Stimulated activated CD4-positive, alpha-beta T cell treated with anti-CD3 and anti-CD28 coated beads, Interleukin-15, amount 100 ng/mL, for 24 hours (primary cell): ENCODE measurements around the gene RAB3A.
"Not testable (repeated sequence)": the region's sequence is repeated elsewhere in the genome, so short reads cannot be mapped to it uniquely, and the experiment has no call there.

Experiments used
- DNase-seq: peaks from one replicate; pipeline ENCODE4 v3.0.0-alpha.2; 2020

RAB3A gene

GRCh38 chr19:18221815-18222725, 18.2 kb upstream of the RAB3A start:
- no peak for DNase-seq

DNA sequence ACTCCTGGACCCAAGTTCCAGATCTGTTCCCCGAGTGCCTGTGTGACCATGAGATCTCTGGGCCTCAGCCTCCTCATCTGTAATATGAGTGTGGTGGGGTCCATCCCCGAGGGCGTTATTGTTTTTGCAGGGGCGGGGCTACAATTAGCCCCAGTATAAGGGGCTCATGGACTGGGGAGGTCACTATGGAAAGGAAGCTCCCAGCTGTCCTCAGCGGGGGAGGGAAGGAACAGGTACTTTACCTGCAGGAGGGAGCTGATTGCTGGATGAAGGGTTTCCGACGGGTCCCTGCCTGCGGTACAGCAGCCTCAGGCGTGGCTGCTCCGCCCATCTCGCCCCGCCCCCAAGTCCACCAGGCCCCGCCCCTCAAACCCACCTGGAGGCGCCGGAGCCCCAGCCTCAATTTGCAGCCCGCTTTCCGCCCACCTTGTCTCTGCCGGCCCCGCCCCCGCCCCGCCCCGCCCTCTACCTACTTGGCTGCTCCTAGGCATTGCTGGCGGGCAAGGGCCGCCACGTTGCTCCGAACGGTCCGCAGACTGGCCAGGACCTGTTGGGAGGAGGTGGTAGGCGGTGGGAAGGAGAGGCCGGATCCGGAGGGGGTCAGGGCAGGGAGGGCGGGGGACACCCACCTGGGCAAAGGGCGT, 16.9 kb upstream of the RAB3A start:
- no peak for DNase-seq

DNA sequence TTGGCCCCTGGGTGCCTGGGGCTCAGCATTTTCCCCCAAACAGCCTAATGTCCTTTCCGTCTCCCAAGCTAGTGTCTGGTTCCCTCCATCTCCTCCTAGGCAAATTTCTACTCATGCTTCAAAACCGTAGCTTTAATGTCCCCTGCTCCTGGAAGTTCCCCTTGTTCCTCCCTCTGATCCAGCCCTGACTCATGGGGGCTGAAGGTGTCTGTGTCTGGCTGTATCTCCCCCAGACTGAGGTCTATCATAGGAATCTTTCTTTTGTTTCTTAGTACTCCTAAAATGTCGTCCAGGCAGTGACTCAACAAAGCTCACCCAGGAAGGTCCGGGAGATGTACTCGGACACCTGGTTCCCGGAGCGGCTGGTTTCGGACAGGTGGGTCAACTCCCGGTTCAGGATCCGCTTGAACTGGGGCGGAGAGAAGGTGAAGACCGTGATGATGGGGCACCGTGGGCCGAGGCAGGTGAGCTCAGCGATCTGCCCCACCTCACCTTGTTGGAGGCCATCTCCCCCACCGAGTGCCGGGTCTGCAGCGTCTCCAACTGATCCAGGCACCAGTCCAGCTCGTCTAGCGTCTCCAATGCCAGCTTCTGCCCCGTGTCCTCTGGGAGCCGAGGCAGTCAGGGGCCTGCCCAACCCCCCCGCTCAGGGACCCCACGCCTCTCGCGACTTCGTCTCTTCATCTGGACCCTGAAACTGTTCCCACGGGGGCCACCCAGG, 16.2 kb upstream of the RAB3A start:
- DNase-seq: no peak

- no peak for DNase-seq
Observed at GRCh38 chr19:18218600-18218999, 14.8 kb upstream of the RAB3A start.

DNA sequence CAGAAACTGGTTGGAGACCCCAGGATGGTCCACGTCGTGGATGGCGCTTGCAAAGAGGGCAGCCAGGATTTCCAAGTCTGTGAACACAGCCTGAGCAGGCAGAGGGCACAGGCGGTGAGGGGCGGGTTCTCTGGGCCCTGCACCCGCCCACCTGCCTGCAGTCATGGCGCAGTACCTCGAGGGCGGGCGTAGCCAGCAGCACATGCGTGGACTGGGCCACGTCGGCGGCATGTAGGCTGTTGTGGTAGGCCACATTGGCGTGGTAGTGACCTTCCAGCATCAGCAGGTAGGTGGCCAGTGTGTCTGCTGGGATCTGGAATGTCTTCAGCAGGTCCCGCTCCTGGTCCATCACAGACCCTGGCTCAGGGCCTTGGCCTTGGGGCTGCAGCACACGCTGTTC, 14.3 kb upstream of the RAB3A start:
- DNase-seq: no peak

DNA sequence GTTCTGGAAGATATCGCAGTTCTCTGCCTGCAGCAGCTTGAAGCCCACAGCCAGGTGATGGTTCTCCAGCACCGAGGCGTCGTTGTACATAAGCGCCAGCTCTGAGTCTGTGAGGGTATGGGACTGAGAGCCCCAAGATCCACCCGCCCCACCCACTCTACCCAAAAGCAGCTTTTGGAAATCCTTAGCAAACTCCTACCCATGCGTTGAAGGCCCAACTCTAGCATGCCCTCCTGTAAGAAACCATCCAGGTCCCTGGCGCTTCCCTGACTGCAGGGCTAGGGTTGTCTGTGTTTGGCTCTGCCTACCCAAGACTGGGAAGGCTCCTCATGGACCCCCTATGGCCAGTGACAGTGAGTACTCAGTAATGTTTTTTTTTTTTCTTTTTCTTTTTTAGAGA, 12.9 kb upstream of the RAB3A start:
- no peak for DNase-seq

- DNase-seq: no peak
Observed at GRCh38 chr19:18214779-18215433, 11.1 kb upstream of the RAB3A start.

DNA sequence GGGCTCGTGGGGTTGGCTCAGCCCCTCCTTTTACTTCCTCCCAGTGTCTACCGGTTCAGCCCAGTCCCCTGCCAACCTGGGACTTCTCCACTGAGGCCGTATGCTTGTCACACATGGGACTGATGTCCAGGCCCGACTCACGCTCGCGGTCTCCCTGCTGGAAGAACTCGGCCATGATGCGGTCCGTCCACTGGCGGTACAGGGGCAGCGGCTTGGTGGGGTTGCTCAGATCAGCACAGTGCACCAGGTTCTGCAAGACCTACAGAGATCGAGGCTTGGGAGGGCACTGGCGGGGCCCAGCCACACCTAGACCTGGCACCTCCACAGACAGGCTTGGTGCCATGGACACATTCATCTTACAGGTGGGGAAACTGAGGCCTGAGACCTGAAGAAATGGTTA, 7.8 kb upstream of the RAB3A start:
- DNase-seq: no peak

GRCh38 chr19:18209912-18210311, 6.1 kb upstream of the RAB3A start:
- DNase-seq: not testable (repeated sequence)

GRCh38 chr19:18208098-18208951, 4.5 kb upstream of the RAB3A start:
- DNase-seq: peak; percentile 69

DNA sequence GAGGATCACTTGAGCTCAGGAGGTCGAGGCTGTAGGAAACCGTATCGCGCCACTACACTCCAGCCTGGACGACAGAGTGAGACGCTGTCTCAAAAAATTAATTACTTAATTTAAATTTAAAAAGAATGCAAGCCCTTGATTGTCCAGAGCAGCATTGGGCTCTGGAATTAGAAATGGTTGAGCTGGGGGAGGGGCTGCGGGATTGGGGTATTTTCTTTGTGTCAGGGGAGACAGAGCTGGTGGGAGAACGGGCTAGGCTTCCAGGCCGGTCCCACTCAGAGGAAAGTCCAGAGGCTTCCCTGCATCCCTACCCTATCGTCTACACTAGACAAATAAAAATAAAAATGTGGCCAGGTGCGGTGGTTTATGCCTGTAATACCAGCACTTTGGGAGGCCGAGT, 2.2 kb upstream of the RAB3A start:
- no peak for DNase-seq

- peak; percentile 68 for DNase-seq
Observed at GRCh38 chr19:18205200-18205892, 1.5 kb upstream of the RAB3A start.

DNA sequence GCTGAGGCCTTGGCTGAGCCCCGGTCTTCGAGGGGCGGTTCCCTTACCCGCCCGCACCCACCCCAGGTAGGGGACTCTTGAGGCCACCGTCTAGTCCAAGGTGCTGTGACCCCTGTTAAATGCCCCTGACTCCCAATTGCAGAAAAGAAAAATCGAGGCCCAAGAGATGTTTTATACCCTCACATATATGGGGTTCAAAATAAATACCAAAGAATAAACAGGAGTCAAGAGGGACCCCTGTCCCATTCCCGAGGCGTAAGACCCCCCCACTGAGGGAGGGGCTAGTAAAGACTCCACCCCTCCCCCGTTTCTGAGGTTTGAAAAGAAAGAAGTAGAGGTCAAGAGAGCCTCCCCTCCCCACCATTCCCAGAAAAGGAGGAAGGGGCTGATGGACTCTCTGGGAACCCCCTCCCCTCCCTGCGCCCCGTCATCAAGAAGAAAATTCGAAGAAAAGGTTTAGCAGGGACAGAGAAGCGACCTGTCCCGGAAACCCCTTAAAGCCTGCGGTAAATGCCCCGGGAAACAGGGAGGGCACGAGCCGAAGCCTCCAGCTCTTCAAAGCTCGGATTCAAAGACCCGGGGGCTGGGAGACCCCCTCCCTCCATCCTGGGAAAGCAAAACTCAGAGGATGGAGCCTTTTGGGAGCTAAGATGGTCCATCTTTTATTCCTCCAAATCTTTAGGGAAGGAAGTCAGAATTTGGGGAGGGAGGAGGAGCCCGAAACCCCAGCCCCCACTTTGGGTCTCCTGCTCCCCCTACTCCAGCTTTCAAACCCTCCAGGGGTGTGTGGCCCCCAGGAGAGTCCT, 755 bp upstream of the RAB3A start:
- no peak for DNase-seq

- DNase-seq: peak; percentile 63
Observed at GRCh38 chr19:18203408-18203862, 407 bp downstream of the RAB3A start.

- peak; percentile 54 for DNase-seq
Observed at GRCh38 chr19:18202778-18203407, 949 bp downstream of the RAB3A start.

DNA sequence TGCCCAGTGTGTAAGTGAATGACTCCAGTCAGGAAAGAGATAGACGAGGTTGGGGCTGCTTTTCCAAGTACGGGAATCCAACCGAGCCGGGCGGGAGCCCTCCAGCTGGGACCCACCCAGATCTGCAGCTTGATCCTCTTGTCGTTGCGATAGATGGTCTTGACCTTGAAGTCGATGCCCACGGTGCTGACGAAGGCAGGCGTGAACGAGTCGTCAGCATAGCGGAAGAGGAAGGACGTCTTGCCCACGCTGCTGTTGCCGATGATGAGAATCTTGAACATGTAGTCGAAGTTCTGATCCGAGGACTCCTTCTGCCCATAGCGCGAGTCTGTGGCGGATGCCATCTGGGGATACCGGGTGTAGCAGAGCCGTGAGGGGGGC, 1.5 kb downstream of the RAB3A start:
- no peak for DNase-seq

DNA sequence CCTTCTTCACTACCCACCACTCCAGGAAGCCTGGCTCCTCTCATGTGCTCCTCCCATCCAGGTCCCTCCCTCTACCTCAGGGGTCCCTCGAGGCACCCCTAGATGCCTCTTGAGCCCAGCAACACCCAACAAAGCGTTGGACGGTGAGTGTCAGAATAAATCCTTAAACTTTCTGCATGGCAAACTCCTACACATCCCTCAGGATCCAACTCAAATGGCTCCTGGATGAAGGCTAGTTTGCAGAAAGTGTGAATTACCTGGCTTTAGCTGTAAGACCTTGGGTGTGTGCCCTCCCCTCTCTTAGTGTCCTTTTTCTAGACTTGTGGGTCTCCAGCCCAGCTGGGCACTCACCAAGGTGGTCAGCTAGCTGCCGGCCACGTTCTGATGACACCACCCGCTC, 5.5 kb downstream of the RAB3A start:
- DNase-seq: no peak

DNA sequence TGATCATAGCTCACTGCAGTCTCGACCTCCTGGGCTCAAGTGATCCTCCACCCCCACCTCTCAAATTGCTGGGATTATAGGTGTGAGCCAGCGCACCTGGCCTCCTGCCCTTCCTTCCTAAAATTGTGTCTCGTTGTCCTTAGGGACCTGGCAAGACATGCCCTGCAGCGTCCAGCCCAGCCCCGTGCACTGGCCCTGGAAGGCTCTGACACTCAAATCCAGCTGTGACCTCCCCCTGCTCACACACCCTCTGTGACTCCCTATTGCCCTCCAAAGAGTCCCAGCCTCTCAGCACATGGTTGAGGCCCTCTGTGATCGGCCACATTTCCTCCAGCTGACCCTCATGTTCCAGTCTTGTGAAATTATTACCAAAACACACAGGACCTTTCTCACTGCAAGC, 5.9 kb downstream of the RAB3A start:
- no peak for DNase-seq

GRCh38 chr19:18197306-18197705, 6.5 kb downstream of the RAB3A start:
- DNase-seq: no peak

DNA sequence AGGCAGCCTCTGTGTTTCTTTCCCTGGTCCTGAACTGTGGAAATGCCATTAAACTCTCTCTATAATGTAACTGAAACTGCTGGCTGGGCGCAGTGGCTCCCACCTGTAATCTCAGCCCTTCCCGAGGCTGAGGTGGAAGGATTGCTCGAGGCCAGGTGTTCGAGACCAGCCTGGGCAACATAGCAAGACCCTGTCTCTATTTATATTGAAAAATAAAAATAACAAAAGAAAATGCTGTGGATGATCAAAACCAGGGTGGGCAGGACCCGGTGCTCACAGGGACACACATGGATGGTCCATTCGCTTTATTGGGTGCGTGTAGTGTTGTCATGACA, 7.4 kb downstream of the RAB3A start:
- DNase-seq: no peak
